GM12892 (cell line): ENCODE measurements around the gene NUF2.

Experiments used
- POLR2A ChIP-seq: IDR thresholded peaks from 2 replicates; pipeline ENCODE4 v1.6.1; 2011; ENCODE audit warnings: low read depth, low read length, control low read depth
- POLR2AphosphoS5 ChIP-seq: IDR thresholded peaks from 2 replicates; pipeline ENCODE4 v1.6.1; 2011; ENCODE audit warnings: low read depth, low read length, control low read depth
- TAF1 ChIP-seq: IDR thresholded peaks from 2 replicates; pipeline ENCODE4 v1.6.1; 2011; ENCODE audit warnings: low read depth, mild to moderate bottlenecking, control low read depth, low read length, borderline replicate concordance

GRCh38 chr1:163378554-163378953 is 56.8 kb downstream of the NUF2 start:
- no peak for TF ChIP-seq TAF1
- no peak for TF ChIP-seq POLR2A
- no peak for TF ChIP-seq POLR2AphosphoS5
